K562 (cell line): ENCODE results near the gene COX6A1. TPM values are rescaled to one million over a fixed set of nuclear protein-coding genes. Genes with fewer than 3 reads are reported as not detected.

Experiments used
- ADNP ChIP-seq: fragments of 200-800 bp; sonication (Bioruptor generic); IDR thresholded peaks from 2 replicates; pipeline ENCODE4 v1.6.1; 2016; ENCODE audit warnings: missing genetic modification characterization, missing compliant biosample characterization
- ARID2 ChIP-seq: fragments of 450-650 bp; IDR thresholded peaks from 2 replicates; pipeline ENCODE4 v1.6.1; 2017; ENCODE audit warnings: antibody characterized with exemption, mild to moderate bottlenecking
- ASH1L ChIP-seq: fragments of 450-650 bp; IDR thresholded peaks from 2 replicates; pipeline ENCODE4 v1.6.1; 2018; ENCODE audit warnings: borderline replicate concordance, mild to moderate bottlenecking, low read depth; ENCODE audit not compliant: partially characterized antibody
- ATF1 ChIP-seq, 2 experiments: fragments of 450-650 bp in 1 of 2; IDR thresholded peaks; 2 replicates each; pipeline ENCODE4 v1.6.1; 2016; ENCODE audit warnings: missing compliant biosample characterization in 1 of 2, missing genetic modification characterization in 1 of 2
- BACH1 ChIP-seq: fragments of 200-800 bp; sonication (Bioruptor generic); IDR thresholded peaks from 2 replicates; pipeline ENCODE4 v1.6.1; 2016; ENCODE audit warnings: missing genetic modification characterization, missing compliant biosample characterization
- CREBBP ChIP-seq: IDR thresholded peaks from one replicate; pipeline ENCODE4 v1.6.1; 2012; ENCODE audit warnings: low read depth, mild to moderate bottlenecking, control low read depth, inconsistent platforms, low read length
- ELF2 ChIP-seq: fragments of 250-450 bp; sonication (Bioruptor Pico); IDR thresholded peaks from 2 replicates; pipeline ENCODE4 v1.5.0; 2021; ENCODE audit warnings: mild to moderate bottlenecking
- ETV6 ChIP-seq, 3 experiments: fragments of 150-350 bp in 1 of 3; sonication (generic) in 1 of 3; formaldehyde crosslinking in 1 of 3; IDR thresholded peaks; 2 replicates each; pipeline versions ENCODE4 v1.6.1 to v1.8.0; 2014 to 2022; ENCODE audit warnings: borderline replicate concordance in 2 of 3, low read depth in 2 of 3, antibody characterized with exemption in 1 of 3, low read length in 1 of 3, mild to moderate bottlenecking in 1 of 3, missing genetic modification reagents in 1 of 3
- GTF2F1 ChIP-seq: IDR thresholded peaks from 2 replicates; pipeline ENCODE4 v1.6.1; 2011; ENCODE audit warnings: low read depth, low read length, improper control_type of control experiment
- KAT7 ChIP-seq: sonication (generic); formaldehyde crosslinking; IDR thresholded peaks from 2 replicates; pipeline ENCODE4 v1.8.0; 2022; ENCODE audit warnings: missing genetic modification reagents, mild to moderate bottlenecking, borderline replicate concordance
- NR3C1 ChIP-seq: sonication (generic); formaldehyde crosslinking; IDR thresholded peaks from 2 replicates; pipeline ENCODE4 v1.8.1; 2022; ENCODE audit warnings: missing genetic modification reagents
- NUFIP1 ChIP-seq: fragments of 450-650 bp; IDR thresholded peaks from 2 replicates; pipeline ENCODE4 v1.6.1; 2018; ENCODE audit not compliant: partially characterized antibody
- RAD51 ChIP-seq: fragments of 450-650 bp; IDR thresholded peaks from 2 replicates; pipeline ENCODE4 v1.7.1; 2016; ENCODE audit warnings: low read depth, mild to moderate bottlenecking, borderline replicate concordance
- SMARCA5 ChIP-seq: fragments of 450-650 bp; IDR thresholded peaks from 2 replicates; pipeline ENCODE4 v1.6.1; 2016
- SNIP1 ChIP-seq: fragments of 450-650 bp; IDR thresholded peaks from 2 replicates; pipeline ENCODE4 v1.7.1; 2017; ENCODE audit warnings: low read depth, mild to moderate bottlenecking
- STAG1 ChIP-seq: sonication (generic); formaldehyde crosslinking; IDR thresholded peaks from 2 replicates; pipeline ENCODE4 v1.5.0; 2020; ENCODE audit warnings: missing genetic modification reagents, borderline replicate concordance
- TBL1XR1 ChIP-seq, 2 experiments: IDR thresholded peaks; 2 replicates each; pipeline ENCODE4 v1.6.1; 2012; ENCODE audit warnings: improper control_type of control experiment in 2 of 2, low read length in 2 of 2, mild to moderate bottlenecking in 1 of 2
- YBX1 ChIP-seq: fragments of 450-650 bp; IDR thresholded peaks from 2 replicates; pipeline ENCODE4 v1.7.1; 2016; ENCODE audit warnings: mild to moderate bottlenecking
- ZBTB17 ChIP-seq: fragments of 450-650 bp; formaldehyde crosslinking; IDR thresholded peaks from 2 replicates; pipeline ENCODE4 v1.4.0; 2020; ENCODE audit warnings: mild to moderate bottlenecking
- ZNF12 ChIP-seq: sonication (generic); formaldehyde crosslinking; IDR thresholded peaks from 2 replicates; pipeline ENCODE4 v1.4.0; 2020; ENCODE audit warnings: mild to moderate bottlenecking, missing genetic modification reagents
- ZNF232 ChIP-seq: sonication (generic); formaldehyde crosslinking; IDR thresholded peaks from 2 replicates; pipeline ENCODE4 v1.8.0; 2022; ENCODE audit warnings: mild to moderate bottlenecking, missing genetic modification reagents
- ZNF263 ChIP-seq: sonication (generic); formaldehyde crosslinking; IDR thresholded peaks from 2 replicates; pipeline ENCODE4 v1.8.0; 2022; ENCODE audit warnings: mild to moderate bottlenecking, missing genetic modification reagents, borderline replicate concordance
- ZNF311 ChIP-seq: fragments of 250-450 bp; sonication (Bioruptor Pico); IDR thresholded peaks from 2 replicates; pipeline ENCODE4 v1.4.0; 2020; ENCODE audit warnings: mild to moderate bottlenecking, moderate library complexity
- ZNF561 ChIP-seq: fragments of 450-650 bp; formaldehyde crosslinking; conservative IDR thresholded peaks from 2 replicates; pipeline ENCODE4 v1.4.0; 2020; ENCODE audit warnings: mild to moderate bottlenecking, moderate library complexity
- ZNF717 ChIP-seq: fragments of 250-450 bp; sonication (Bioruptor Pico); IDR thresholded peaks from 2 replicates; pipeline ENCODE4 v1.5.0; 2021
- polyA plus RNA-seq, 8 experiments: library from polyadenylated mRNA; depleted of rRNA in 4 of 8; stranded (reverse) in 5 of 8; unstranded in 3 of 8; fragments of >200 nt; fragmentation: Nextera tagmentation in 2 of 8; fragmentation: Illumina TruSeq in 1 of 8; extraction: Ambion mirVana in 2 of 8; extraction: Trizol in 1 of 8; gene quantifications; 2 replicates each; pipeline versions ENCODE4 v1.2.1 to v1.2.3, GENCODE V29; 2011 to 2014; ENCODE audit warnings: inconsistent platforms in 1 of 8, missing spikeins in 1 of 8
- total RNA-seq, 7 experiments: library from RNA; depleted of rRNA in 6 of 7; stranded (reverse); fragments of >200 nt in 6 of 7; fragmentation: Illumina TruSeq in 2 of 7; extraction: Trizol in 2 of 7; gene quantifications; 2 replicates each; pipeline versions ENCODE4 v1.2.1 to v1.2.3, GENCODE V29; 2011 to 2021; ENCODE audit warnings: low replicate concordance in 1 of 7
- TF ChIP-seq, protein P1 (sequence below): sonication (generic); formaldehyde crosslinking; IDR thresholded peaks from 2 replicates; pipeline ENCODE4 v1.9.0; 2022; ENCODE audit warnings: mild to moderate bottlenecking, missing genetic modification reagents
- TF ChIP-seq, protein P2 (sequence below): sonication (generic); formaldehyde crosslinking; IDR thresholded peaks from 2 replicates; pipeline ENCODE4 v1.8.1; 2023; ENCODE audit warnings: mild to moderate bottlenecking, missing genetic modification reagents

Gene COX6A1
- total and polyA plus RNA-seq, 9 of the 15 experiments (the other 6 are each of a cell fraction or from before 2014, with no cell fraction given), result 414 to 4,142 (median 931) TPM

DNA sequence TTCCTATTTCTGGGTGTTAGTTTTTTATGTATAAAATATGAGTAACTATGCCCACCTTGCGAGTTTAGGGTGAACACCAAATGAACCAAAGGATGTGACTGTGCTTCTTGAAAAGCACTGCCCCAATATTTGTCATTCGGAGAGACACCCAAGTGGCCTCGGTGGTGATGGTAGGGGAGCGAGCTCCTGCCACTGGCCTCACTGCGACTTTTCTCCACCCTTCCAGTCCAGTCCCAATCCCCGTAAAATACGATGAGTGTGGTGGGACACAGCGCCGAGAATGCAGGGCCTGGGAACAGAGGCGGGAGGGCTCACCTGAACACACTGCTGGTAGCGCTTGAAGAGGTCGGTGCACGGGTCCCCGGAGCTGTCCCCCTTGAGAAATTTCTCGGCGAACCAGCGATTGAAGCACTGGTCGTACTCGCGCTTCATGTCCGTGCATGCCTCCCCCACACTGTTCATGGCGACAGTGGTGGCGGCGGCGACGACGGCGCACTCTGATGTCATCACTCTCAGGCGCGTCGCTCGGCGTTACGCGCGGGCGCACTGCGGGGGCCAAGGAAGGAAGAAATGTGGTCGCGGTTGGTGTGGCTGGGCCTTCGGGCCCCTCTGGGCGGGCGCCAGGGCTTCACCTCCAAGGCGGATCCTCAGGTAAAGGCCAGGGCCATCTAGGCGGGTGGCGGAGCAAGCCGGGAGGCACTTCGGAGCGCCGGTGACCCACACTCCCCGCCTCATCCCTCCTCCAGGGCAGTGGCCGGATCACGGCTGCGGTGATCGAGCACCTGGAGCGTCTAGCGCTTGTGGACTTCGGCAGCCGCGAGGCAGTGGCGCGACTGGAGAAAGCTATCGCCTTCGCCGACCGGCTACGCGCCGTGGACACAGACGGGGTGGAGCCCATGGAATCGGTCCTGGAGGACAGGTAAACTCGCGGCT, 8.3 kb downstream of the COX6A1 start, which contains the start of the genes GATC and TRIAP1 (continued):
- TF ChIP-seq ARID2, result no peak
- TF ChIP-seq ASH1L, result no peak
- no peak for TF ChIP-seq ZNF561 (CRISPR knock-in tag)
- TF ChIP-seq NUFIP1, result no peak
- no peak for TF ChIP-seq RAD51
- TF ChIP-seq, protein P1, sequence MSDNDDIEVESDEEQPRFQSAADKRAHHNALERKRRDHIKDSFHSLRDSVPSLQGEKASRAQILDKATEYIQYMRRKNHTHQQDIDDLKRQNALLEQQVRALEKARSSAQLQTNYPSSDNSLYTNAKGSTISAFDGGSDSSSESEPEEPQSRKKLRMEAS, result peak; percentile 96
- no peak for TF ChIP-seq NR3C1 (CRISPR knock-in tag)
- TF ChIP-seq ELF2 (CRISPR knock-in tag), result no peak
- peak; percentile 74 for TF ChIP-seq ZBTB17 (CRISPR knock-in tag)
- peak; percentile 81; the same call in 1 of the 2 replicates for TF ChIP-seq ZNF12 (CRISPR knock-in tag)
- TF ChIP-seq GTF2F1, result peak; percentile 80; the same call in 1 of the 2 replicates
- TF ChIP-seq TBL1XR1 (IDR thresholded peaks at IDR 0.05; ENCODE audit: low read length in 2 of 2), result peak in 1 of 2 experiments; percentile 98; a peak in 2 of 4 replicates
- peak; percentile 100 for TF ChIP-seq ATF1 (CRISPR knock-in tag; IDR thresholded peaks at IDR 0.05)
- peak; percentile 100 for TF ChIP-seq ATF1 (tag; IDR thresholded peaks at IDR 0.05)
- no peak for TF ChIP-seq STAG1
- peak; percentile 99 for TF ChIP-seq KAT7 (CRISPR knock-in tag)
- no peak for TF ChIP-seq YBX1
- TF ChIP-seq, protein P2, sequence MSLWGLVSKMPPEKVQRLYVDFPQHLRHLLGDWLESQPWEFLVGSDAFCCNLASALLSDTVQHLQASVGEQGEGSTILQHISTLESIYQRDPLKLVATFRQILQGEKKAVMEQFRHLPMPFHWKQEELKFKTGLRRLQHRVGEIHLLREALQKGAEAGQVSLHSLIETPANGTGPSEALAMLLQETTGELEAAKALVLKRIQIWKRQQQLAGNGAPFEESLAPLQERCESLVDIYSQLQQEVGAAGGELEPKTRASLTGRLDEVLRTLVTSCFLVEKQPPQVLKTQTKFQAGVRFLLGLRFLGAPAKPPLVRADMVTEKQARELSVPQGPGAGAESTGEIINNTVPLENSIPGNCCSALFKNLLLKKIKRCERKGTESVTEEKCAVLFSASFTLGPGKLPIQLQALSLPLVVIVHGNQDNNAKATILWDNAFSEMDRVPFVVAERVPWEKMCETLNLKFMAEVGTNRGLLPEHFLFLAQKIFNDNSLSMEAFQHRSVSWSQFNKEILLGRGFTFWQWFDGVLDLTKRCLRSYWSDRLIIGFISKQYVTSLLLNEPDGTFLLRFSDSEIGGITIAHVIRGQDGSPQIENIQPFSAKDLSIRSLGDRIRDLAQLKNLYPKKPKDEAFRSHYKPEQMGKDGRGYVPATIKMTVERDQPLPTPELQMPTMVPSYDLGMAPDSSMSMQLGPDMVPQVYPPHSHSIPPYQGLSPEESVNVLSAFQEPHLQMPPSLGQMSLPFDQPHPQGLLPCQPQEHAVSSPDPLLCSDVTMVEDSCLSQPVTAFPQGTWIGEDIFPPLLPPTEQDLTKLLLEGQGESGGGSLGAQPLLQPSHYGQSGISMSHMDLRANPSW (CRISPR knock-in tag), result no peak
- TF ChIP-seq ETV6 (IDR thresholded peaks at IDR 0.05; ENCODE audit: borderline replicate concordance in 1 of 2, low read depth in 2 of 2, low read length in 1 of 2), result no peak
- 0 out of 2 replicates have a peak, but pooled peaks have one; percentile 50 for TF ChIP-seq ETV6 (CRISPR knock-in tag; IDR thresholded peaks at IDR 0.05; ENCODE audit: borderline replicate concordance)
- no peak for TF ChIP-seq BACH1 (tag)
- TF ChIP-seq ZNF311 (CRISPR knock-in tag), result no peak
- TF ChIP-seq ZNF717 (CRISPR knock-in tag), result no peak
- no peak for TF ChIP-seq ADNP (tag)
- no peak for TF ChIP-seq SNIP1
- no peak for TF ChIP-seq ZNF232 (CRISPR knock-in tag)
- no peak for TF ChIP-seq CREBBP
- peak; percentile 83; the same call in 1 of the 2 replicates for TF ChIP-seq ZNF263 (CRISPR knock-in tag)
- TF ChIP-seq SMARCA5, result no peak
